Measurements from ENCODE around the gene NOL8.

NOL8 gene

DNA sequence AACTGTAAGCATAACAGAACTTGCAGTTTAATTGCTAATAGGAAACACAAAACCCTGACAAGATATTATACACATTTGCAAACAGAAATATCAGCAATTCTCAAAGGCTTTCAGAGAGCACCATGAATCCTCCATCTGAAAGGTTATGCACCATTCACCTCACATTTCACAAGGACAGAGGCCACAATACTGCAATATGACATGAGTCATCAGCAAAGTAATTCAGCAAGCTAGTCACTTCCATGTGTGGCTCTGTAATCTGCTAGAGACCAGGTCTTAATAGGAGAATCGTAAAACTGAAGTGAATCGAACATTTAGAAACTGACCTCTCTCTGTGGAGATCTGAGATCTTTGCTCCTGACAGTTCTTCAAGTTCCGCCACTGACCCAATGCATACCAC is 60.0 kb downstream of the NOL8 start:
- in situ Hi-C loops (cut with MboI; ENCODE audit: low pct_unique_long_range_greater_than_20kb, low sequenced_read_pairs, unreplicated experiment) = loop anchor here (10.0 kb wide), 1 partner anchor 130 kb away; no protein-coding TSS in a partner anchor
- TF ChIP-seq, protein P1, sequence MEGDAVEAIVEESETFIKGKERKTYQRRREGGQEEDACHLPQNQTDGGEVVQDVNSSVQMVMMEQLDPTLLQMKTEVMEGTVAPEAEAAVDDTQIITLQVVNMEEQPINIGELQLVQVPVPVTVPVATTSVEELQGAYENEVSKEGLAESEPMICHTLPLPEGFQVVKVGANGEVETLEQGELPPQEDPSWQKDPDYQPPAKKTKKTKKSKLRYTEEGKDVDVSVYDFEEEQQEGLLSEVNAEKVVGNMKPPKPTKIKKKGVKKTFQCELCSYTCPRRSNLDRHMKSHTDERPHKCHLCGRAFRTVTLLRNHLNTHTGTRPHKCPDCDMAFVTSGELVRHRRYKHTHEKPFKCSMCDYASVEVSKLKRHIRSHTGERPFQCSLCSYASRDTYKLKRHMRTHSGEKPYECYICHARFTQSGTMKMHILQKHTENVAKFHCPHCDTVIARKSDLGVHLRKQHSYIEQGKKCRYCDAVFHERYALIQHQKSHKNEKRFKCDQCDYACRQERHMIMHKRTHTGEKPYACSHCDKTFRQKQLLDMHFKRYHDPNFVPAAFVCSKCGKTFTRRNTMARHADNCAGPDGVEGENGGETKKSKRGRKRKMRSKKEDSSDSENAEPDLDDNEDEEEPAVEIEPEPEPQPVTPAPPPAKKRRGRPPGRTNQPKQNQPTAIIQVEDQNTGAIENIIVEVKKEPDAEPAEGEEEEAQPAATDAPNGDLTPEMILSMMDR (IDR thresholded peaks at IDR 0.05; ENCODE audit: extremely low read depth, insufficient read depth, missing control alignments) = no peak
- DNase-seq (ENCODE audit: low spot score) = no peak

DNA sequence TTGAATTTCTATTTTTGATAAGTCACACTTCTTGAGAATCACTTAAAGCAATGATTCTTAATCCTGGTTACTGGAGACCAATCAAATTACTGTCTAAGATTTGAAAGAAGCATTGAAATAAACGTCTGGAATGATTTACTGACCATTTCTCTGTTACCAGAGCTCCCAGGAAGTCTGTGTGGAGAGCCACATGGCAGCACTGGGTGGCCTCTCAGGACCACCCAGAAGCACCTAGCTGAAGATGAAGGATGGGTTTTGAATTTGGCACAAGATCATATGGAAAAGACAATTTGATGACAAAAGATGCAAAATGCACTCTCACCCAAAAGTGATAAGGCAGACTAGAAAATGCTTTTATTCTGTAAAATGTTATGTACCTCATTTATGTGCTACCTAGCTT is 62.0 kb downstream of the NOL8 start:
- in situ Hi-C loops (cut with MboI; ENCODE audit: low pct_unique_long_range_greater_than_20kb, low sequenced_read_pairs, unreplicated experiment) = loop anchor here (10.0 kb wide), 1 partner anchor 128 kb away; no protein-coding TSS in a partner anchor
- TF ChIP-seq, protein P1 (IDR thresholded peaks at IDR 0.05; ENCODE audit: extremely low read depth, insufficient read depth, missing control alignments) = no peak
- DNase-seq (ENCODE audit: low spot score) = no peak

DNA sequence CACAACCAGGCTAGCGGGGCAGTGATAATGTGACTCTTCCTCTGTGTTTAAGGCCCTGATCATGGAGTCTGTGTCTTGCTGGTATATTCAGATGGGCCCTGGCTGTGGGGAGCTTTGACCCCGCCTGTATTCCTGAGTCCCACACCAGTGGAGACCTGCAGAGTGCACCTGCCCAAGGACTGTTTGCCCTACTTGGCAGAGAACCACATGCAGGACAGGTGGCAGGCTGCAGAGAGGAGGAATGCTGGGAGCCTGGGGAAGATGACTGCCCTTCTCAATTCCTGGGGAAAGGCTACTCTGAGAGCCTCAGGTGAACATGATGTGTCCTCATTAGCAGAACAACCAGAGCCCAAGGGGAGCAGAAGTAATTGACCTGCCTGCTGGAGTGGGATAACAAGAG is 67.8 kb downstream of the NOL8 start:
- TF ChIP-seq, protein P1 (IDR thresholded peaks at IDR 0.05; ENCODE audit: extremely low read depth, insufficient read depth, missing control alignments) = no peak
- in situ Hi-C loops (cut with MboI; ENCODE audit: low pct_unique_long_range_greater_than_20kb, low sequenced_read_pairs, unreplicated experiment) = no loop called here
- no peak for DNase-seq (ENCODE audit: low spot score)

DNA sequence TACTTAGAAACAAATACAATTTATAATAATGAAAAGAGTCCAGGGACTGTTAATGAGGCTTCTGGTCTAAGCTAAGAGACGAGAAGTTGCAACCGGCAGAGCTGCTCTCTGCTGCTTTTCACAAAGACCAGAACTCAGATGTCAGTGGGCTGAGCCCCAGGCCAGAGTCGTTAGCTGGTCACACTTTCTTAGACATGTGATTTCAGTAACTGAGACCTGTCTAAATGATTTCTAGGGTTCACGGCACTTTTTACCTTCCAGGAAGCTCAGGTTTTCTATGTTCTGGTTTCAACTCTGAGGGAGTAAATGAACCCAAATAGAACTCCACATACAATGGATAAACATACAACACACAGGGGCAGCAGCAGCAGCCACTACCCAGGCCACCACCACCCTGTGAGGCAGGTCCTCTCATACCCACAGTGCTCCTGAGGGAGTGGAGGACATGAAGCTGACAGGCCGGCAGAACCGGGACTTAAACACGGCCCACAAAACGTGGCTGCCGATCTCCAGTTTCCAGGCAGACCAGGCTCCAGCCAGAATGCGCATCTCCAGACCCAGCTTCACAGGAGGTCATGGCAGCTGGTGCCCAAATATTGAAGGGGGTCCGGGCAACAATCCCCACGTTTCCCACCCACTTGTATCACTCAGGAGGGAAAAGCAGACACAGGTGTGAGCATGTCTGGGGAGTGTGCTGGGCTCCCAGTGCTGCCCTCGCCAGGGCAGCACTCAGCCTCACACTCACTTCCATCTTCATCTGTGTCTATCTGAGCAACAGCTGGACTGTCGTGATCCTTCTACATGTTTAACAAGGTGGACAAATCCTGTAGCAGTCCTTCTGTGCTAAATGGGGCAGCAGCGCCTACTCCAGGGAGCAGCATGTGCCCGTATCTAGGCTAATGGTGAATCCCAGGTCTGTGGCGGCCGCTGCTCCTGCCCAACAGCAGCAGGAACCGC is 70.5 kb downstream of the NOL8 start:
- TF ChIP-seq, protein P1 (IDR thresholded peaks at IDR 0.05; ENCODE audit: extremely low read depth, insufficient read depth, missing control alignments) = no peak
- in situ Hi-C loops (cut with MboI; ENCODE audit: low pct_unique_long_range_greater_than_20kb, low sequenced_read_pairs, unreplicated experiment) = no loop called here
- DNase-seq (ENCODE audit: low spot score) = no peak

DNA sequence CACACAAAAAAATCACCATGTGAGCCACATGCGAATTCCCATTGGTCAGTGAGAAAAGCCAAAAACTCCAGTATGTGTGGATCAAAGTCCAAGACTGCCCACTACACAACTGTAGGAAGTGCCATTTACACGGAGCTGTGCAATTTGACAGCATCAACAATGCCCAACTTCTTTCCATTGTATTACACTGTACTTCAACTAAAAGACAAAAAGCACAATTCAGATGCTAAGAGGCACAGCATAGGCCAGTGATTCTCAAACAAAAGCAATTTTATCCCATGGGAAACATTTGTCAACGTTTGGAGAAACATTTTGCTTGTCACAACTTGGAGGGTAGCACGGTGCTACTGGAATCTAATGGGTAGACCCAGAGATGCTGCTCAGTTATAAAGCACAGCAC is 71.5 kb downstream of the NOL8 start:
- TF ChIP-seq, protein P1 (IDR thresholded peaks at IDR 0.05; ENCODE audit: extremely low read depth, insufficient read depth, missing control alignments) = no peak
- in situ Hi-C loops (cut with MboI; ENCODE audit: low pct_unique_long_range_greater_than_20kb, low sequenced_read_pairs, unreplicated experiment) = no loop called here
- DNase-seq (ENCODE audit: low spot score) = no peak

DNA sequence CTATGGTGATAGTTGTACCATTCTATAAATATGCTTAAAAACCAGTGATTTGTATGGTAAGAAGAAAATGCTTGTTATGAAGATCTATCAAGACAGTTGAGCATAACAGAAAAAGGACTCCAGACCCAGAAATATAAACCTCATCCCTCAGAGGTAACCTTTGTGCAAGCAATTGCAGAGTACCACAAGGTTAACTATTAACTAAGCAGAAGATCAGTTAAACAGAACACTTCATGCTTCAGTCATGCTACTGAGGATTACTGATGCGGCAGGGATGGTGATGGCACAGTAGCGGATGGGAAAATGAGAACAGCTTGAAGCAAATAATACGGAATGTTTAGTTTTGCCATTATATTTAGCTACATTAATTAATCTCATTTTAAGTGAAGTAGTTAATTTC is 77.2 kb downstream of the NOL8 start:
- no peak for DNase-seq (ENCODE audit: low spot score)
- TF ChIP-seq, protein P1 (IDR thresholded peaks at IDR 0.05; ENCODE audit: extremely low read depth, insufficient read depth, missing control alignments) = no peak
- in situ Hi-C loops (cut with MboI; ENCODE audit: low pct_unique_long_range_greater_than_20kb, low sequenced_read_pairs, unreplicated experiment) = no loop called here

Data from GM13977 (cell line).